GM12865 (cell line): ENCODE measurements around the gene HS3ST4.

ENCODE experiments used
- DNase-seq: peaks from one replicate; pipeline ENCODE4 v3.0.0; 2010; ENCODE audit warnings: low read depth
- H3K4me3 ChIP-seq: 2 replicates; pipeline ENCODE4 v1.5.1; 2011; ENCODE audit warnings: mild to moderate bottlenecking, low read depth, low read length, control low read depth
- TF ChIP-seq, protein P1 (sequence below): IDR thresholded peaks from 2 replicates; pipeline ENCODE4 v1.5.1; 2011; ENCODE audit warnings: low read length, control low read depth, low read depth, inconsistent platforms; ENCODE audit not compliant: insufficient read depth; ENCODE audit errors: missing control alignments

Gene HS3ST4

DNA sequence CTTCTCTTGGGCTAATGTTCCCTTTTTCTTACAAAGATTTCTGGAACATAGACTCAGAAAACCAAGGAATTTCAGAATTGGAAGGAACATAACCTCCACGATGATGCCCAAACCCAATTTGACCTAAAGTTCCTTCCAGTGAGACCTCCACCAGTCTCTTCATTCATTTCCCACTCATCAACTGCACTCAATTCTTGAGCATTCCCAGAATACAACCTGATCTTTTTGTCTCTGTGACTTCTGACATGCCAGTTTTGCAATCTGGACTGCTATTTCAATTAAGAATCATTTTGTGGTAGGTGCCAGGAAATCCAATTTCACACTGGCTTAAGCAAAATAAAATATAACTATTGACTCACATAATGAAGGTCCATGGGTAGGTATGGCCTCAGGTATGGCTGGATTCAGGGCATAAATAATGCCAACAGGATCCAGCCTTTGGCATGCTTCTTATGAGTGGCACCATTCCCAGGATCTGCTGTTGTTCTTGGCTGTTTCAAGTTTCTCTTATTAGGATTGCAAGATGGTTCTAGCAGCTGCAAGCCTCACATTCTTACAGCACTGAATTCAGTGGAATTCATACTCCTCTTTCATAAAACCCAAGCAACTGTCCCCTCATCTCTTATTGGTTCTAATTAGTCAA lies 184.3 kb downstream of the HS3ST4 start:
- DNase-seq, result no peak
- H3K4me3 ChIP-seq, result no peak overlapping the region
- TF ChIP-seq, protein P1, sequence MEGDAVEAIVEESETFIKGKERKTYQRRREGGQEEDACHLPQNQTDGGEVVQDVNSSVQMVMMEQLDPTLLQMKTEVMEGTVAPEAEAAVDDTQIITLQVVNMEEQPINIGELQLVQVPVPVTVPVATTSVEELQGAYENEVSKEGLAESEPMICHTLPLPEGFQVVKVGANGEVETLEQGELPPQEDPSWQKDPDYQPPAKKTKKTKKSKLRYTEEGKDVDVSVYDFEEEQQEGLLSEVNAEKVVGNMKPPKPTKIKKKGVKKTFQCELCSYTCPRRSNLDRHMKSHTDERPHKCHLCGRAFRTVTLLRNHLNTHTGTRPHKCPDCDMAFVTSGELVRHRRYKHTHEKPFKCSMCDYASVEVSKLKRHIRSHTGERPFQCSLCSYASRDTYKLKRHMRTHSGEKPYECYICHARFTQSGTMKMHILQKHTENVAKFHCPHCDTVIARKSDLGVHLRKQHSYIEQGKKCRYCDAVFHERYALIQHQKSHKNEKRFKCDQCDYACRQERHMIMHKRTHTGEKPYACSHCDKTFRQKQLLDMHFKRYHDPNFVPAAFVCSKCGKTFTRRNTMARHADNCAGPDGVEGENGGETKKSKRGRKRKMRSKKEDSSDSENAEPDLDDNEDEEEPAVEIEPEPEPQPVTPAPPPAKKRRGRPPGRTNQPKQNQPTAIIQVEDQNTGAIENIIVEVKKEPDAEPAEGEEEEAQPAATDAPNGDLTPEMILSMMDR, result no peak

DNA sequence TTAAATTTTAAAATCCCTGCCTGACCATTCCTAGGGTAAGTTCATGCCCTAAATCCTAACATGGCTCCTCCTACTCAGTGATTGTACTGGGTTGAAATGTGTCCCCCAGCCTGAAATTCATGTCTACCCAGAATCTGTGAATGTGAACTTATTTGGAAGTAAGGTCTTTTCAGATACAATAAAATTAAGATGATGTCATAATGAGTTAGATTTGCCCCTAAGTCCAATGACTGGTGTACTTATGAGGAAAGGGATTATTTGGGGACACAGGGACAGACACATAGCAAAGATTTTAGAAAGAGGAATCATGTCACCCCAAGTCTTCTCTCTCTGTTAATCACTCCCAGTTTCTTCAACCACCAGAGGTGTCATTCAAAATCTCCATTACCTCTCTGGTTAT lies 185.3 kb downstream of the HS3ST4 start:
- TF ChIP-seq, protein P1, result no peak
- DNase-seq, result no peak
- H3K4me3 ChIP-seq, result no peak overlapping the region

DNA sequence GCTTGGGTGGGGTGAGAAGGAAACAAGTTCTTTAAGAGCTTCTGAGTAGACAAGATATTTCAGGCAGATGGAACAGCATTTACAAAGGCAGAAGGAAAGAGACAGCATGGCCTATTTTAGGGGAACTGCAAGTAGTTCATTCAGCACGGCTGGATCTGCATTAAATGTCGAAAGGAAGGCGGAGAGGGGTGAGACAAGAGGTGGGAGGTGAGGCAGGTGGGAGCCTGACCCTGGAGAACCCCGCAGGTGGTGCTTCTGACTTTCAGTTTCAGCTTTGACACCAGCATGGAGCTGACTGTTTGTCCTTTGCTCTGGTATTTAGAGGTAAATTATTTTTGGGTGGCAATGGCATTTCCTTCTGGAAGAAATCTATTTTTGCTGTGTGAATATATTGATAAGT lies 194.8 kb downstream of the HS3ST4 start:
- DNase-seq, result no peak
- TF ChIP-seq, protein P1, result no peak
- H3K4me3 ChIP-seq, result no peak overlapping the region

DNA sequence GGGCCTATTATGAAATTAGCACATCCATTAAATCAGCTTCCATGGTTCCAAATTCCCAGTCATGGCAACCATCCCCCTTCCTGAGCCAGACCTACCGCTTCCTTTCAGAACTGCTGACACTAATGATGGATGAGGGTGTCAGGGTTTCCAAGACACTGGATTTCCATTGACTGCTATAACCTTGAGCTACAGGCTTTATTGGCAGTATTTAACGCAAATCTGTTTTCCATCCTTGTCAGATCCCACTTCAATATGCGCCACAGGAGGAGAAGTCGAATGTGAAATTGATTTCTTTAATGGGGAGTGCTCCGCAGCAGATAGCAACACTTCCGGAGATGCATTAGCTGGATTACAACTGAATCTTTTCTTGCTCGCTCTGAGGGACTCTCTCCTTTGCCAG lies 197.1 kb downstream of the HS3ST4 start:
- no peak for DNase-seq
- H3K4me3 ChIP-seq, result no peak overlapping the region
- TF ChIP-seq, protein P1, result no peak

DNA sequence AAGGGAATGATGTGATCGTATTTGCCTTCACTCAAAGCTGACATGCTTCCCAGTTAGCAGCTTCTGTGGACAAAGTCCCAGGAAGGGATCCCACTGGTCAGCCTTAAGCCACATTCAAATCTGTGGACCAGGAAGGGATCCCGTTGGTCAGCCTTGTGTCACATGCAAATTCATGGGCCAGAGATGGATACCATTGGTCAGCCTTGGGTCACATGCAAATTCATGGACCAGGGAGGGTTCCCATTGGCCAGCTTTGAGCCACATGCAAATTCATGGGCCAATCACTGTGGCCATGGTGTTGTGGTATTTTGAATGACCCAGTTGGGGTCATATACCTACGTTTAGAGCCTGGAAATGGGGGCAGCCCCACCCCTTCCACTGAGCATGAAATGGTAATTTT lies 201.6 kb downstream of the HS3ST4 start:
- H3K4me3 ChIP-seq, result no peak overlapping the region
- DNase-seq, result no peak
- TF ChIP-seq, protein P1, result no peak

DNA sequence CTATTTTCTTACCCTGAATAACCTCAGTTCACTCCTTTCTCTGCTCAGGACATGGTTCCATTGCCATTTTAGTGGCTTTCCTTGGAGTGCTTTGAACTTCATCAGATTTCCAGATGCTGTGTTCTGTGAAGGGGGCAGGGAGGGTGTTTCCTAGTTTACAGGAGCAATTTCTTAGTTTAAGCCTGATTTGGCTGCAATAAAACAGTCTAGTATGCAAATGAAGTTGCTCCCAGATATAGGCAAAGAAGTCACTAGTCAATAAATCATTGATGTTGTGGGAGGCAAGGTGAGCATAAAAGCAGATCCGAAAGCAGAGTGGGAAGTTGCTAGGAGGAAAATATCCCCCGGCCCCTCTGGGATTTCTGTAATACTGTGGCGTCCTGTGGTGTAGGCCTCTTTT lies 202.3 kb downstream of the HS3ST4 start:
- TF ChIP-seq, protein P1, result no peak
- no peak overlapping the region for H3K4me3 ChIP-seq
- DNase-seq, result no peak

DNA sequence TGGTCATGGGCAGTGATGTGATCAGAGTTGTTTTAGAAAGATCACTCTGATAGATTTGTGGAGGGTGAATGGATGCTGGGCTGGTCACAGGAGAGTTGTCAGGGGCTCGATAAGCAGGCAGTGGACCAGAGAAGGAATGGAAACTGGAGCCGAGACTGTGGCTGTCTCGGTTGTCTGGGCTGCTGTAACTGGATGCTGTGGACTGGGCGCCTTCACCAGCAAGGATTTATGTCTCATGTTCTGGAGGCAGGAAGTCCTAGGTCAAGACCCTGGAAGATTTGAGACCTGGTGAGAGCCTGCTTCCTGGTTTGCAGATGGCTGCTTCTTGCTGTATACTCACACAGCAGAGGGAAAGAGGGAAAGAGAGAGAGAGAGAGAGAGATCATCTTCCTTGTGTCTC lies 203.6 kb downstream of the HS3ST4 start:
- no peak for DNase-seq
- TF ChIP-seq, protein P1, result no peak
- no peak overlapping the region for H3K4me3 ChIP-seq
